SK-N-SH treated with all-trans-retinoic acid at 6 μM for 48 hours (cell line): ENCODE data around the gene CDH4.

Source experiments
- CSDC2 ChIP-seq: fragments of 250-450 bp; sonication (Bioruptor Pico); IDR thresholded peaks from 2 replicates; pipeline ENCODE4 v1.5.0; 2020; ENCODE audit warnings: mild to moderate bottlenecking, moderate library complexity
- ZFP30 ChIP-seq: fragments of 450-650 bp; formaldehyde crosslinking; IDR thresholded peaks from 2 replicates; pipeline ENCODE4 v1.5.0; 2022; ENCODE audit warnings: mild to moderate bottlenecking, moderate library complexity
- TF ChIP-seq, protein P1 (sequence below): fragments of 250-450 bp; sonication (Bioruptor Pico); IDR thresholded peaks from 2 replicates; pipeline ENCODE4 v1.8.0; 2021; ENCODE audit warnings: low read depth, mild to moderate bottlenecking, moderate library complexity, borderline replicate concordance
- TF ChIP-seq, protein P2 (sequence below): fragments of 250-450 bp; sonication (Bioruptor Pico); IDR thresholded peaks from 2 replicates; pipeline ENCODE4 v1.5.0; 2020; ENCODE audit warnings: mild to moderate bottlenecking, moderate library complexity

DNA sequence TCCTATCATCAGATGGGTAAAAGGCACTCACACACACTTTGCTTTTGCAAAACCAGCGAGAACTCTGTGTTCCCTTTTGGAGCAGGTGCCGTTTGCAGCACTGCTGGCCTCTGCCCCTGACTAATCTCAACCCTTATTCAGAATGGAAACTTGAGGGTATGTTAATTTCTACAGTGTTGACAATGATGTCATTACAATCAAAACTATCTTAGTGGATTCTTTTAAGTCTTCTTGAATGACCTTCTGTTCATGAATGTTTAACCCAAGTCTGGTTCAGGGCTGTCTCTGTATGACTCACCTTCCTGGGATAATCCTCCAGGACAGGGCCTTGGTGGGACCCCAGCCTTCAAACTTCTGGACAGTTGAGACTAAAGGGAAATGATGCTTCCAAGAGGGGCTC, 197.9 kb downstream of the CDH4 start:
- TF ChIP-seq ZFP30 (no peak), CSDC2 (CRISPR knock-in tag) (no peak)
- TF ChIP-seq, protein P1, sequence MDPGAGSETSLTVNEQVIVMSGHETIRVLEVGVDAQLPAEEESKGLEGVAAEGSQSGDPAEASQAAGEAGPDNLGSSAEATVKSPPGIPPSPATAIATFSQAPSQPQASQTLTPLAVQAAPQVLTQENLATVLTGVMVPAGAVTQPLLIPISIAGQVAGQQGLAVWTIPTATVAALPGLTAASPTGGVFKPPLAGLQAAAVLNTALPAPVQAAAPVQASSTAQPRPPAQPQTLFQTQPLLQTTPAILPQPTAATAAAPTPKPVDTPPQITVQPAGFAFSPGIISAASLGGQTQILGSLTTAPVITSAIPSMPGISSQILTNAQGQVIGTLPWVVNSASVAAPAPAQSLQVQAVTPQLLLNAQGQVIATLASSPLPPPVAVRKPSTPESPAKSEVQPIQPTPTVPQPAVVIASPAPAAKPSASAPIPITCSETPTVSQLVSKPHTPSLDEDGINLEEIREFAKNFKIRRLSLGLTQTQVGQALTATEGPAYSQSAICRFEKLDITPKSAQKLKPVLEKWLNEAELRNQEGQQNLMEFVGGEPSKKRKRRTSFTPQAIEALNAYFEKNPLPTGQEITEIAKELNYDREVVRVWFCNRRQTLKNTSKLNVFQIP (CRISPR knock-in tag), result no peak
- TF ChIP-seq, protein P2, sequence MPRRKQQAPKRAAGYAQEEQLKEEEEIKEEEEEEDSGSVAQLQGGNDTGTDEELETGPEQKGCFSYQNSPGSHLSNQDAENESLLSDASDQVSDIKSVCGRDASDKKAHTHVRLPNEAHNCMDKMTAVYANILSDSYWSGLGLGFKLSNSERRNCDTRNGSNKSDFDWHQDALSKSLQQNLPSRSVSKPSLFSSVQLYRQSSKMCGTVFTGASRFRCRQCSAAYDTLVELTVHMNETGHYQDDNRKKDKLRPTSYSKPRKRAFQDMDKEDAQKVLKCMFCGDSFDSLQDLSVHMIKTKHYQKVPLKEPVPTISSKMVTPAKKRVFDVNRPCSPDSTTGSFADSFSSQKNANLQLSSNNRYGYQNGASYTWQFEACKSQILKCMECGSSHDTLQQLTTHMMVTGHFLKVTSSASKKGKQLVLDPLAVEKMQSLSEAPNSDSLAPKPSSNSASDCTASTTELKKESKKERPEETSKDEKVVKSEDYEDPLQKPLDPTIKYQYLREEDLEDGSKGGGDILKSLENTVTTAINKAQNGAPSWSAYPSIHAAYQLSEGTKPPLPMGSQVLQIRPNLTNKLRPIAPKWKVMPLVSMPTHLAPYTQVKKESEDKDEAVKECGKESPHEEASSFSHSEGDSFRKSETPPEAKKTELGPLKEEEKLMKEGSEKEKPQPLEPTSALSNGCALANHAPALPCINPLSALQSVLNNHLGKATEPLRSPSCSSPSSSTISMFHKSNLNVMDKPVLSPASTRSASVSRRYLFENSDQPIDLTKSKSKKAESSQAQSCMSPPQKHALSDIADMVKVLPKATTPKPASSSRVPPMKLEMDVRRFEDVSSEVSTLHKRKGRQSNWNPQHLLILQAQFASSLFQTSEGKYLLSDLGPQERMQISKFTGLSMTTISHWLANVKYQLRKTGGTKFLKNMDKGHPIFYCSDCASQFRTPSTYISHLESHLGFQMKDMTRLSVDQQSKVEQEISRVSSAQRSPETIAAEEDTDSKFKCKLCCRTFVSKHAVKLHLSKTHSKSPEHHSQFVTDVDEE, result no peak
